Thyroid gland (tissue), 4 donors: Measurements from ENCODE around the gene FAM171A2. TPM values are rescaled to one million over a fixed set of nuclear protein-coding genes. Genes with fewer than 3 reads are reported as not detected.
A peak's percentile ranks its signal among the peaks of the same experiment; 100 is the strongest.
"Not testable (repeated sequence)": the region's sequence is repeated elsewhere in the genome, so short reads cannot be mapped to it uniquely, and the experiment has no call there.

Experiments
- DNase-seq, 2 donors: peaks; one replicate each; pipeline ENCODE4 v3.0.0-alpha.2; 2019
- H3K27ac ChIP-seq, 3 donors: fragments of 200-600 bp; sonication (generic); 1 replicate in 2 of 3; 2 replicates in 1 of 3; pipeline ENCODE4 v1.5.1; 2016 to 2019; ENCODE audit warnings: mild to moderate bottlenecking in 1 of 3, moderate library complexity in 1 of 3
- H3K27me3 ChIP-seq: fragments of 200-600 bp; sonication (generic); one replicate; pipeline ENCODE4 v1.5.1; 2019
- H3K36me3 ChIP-seq, 2 donors: fragments of 200-600 bp; sonication (generic); one replicate each; pipeline ENCODE4 v1.5.1; 2016 to 2019
- H3K4me1 ChIP-seq, 2 donors: fragments of 200-600 bp; sonication (generic); one replicate each; pipeline ENCODE4 v1.5.1; 2017 to 2019
- H3K4me3 ChIP-seq, 3 donors: fragments of 200-600 bp; sonication (generic); replicated peaks in 1 of 3; 1 replicate in 2 of 3; 2 replicates in 1 of 3; pipeline ENCODE4 v1.5.1; 2016; ENCODE audit warnings: mild to moderate bottlenecking in 1 of 3
- H3K9me3 ChIP-seq: fragments of 200-600 bp; sonication (generic); one replicate; pipeline ENCODE4 v1.5.1; 2017
- CTCF ChIP-seq, 6 experiments: fragments of 200-600 bp in 3 of 6; fragments of 450-650 bp in 3 of 6; sonication (generic) in 3 of 6; IDR thresholded peaks; one replicate each; pipeline ENCODE4 v1.5.1; 2016 to 2019; ENCODE audit warnings: antibody characterized with exemption in 6 of 6, mild to moderate bottlenecking in 2 of 6, inconsistent platforms in 1 of 6, moderate library complexity in 1 of 6
- POLR2A ChIP-seq, 2 donors: fragments of 450-650 bp; IDR thresholded peaks; one replicate each; pipeline ENCODE4 v1.6.1; 2017; ENCODE audit warnings: antibody characterized with exemption in 2 of 2, mild to moderate bottlenecking in 2 of 2, moderate library complexity in 1 of 2
- WGBS, 2 donors: methylation state at CpG; one replicate each; pipeline ENCODE4 v1.1.5; 2017; 5-methylcytosine and 5-hydroxymethylcytosine counted together
- intact Hi-C: fragments of 100-400 bp; cut with DNase I; formaldehyde crosslinking; loops from one replicate; pipeline ENCODE4 v1.15.1; 2023
- total RNA-seq, 4 donors: library from RNA; depleted of rRNA; stranded (reverse); fragments of >200 nt; gene quantifications; one replicate each; pipeline ENCODE4 v1.2.3, GENCODE V29; 2016

FAM171A2 gene
- total RNA-seq, 4 donors from 2014 or later, result 7.1 to 15.0 (median 10.4) TPM

DNA sequence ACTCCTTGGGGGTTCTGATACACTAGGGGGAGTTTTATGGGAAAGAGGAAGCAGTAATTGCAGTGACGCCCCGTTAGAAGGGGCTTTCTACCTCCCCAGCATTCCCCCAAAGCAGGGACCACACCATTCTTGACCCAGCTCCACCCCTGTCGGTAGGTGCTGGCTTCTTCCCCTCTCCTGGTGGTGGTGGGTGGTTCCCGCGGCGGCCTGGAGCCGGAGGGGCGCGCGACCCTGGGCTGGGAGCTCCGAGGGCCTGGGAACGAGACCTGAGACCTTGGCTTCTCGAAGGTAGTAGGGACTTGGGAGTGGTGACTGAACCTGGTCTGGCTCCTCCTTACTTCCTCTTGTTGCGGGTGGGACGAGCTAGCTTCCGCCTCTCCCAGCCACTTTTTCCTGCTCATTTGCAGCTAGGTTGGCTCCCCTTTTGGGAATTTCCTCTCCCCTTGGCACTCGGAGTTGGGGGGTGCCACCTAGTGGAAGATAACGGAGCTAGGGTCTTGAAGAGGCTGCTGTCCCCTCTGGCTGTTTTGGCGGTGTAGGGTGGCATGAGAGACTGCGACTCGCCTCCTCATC, 18.1 kb downstream of the FAM171A2 start:
- DNase-seq, result peak; percentile 59 to 63

GRCh38 chr17:44344939-44345453, 18.7 kb downstream of the FAM171A2 start, which contains the start of gene GRN:
Gene GRN, plus strand, starts transcription at chr17:44345302. Its CDS starts 3,863 bp downstream, at chr17:44349165.
- Histone ChIP-seq H3K27ac (peak within 1 kb of the TSS; percentile 40 to 88 (median 83)), H3K36me3 (peaks cover 0 to 4% of the 10 kb centered on the region in 2 donors), H3K4me3 (peak within 1 kb of the TSS; percentile 46 to 88 (median 82)), H3K27me3 (no peaks in the 10 kb centered on the region), H3K4me1 (peaks cover 6 to 14% of the 10 kb centered on the region in 2 donors), H3K9me3 (no peaks in the 10 kb centered on the region)
- WGBS, 2 donors, result 0 to 1% methylated on average over 21 to 26 of the region's 26 CpGs
- DNase-seq, result peak; percentile 97 to 98
- TF ChIP-seq CTCF (IDR thresholded peaks at IDR 0.05) (no peak), POLR2A (IDR thresholded peaks at IDR 0.05) (peak; percentile 69 to 96)
- intact Hi-C loops, result loop anchor here (5.0 kb wide), 1 partner anchor 143 kb away; no protein-coding TSS in a partner anchor

More for the DNA sequence above, 18.1 kb downstream of the FAM171A2 start:
- H3K4me3 ChIP-seq, result peak overlapping the region; percentile 46 to 88 (median 82)
- H3K27ac ChIP-seq, result peak overlapping the region; percentile 40 to 88 (median 83)
- no peak for TF ChIP-seq POLR2A (IDR thresholded peaks at IDR 0.05)
- peak in 5 of 6 experiments; percentile 9 to 41 (median 29) for TF ChIP-seq CTCF (IDR thresholded peaks at IDR 0.05)
- H3K9me3 ChIP-seq, result no peaks in the 10 kb centered on the region
- WGBS, 2 donors, result 1% methylated on average over 19 of the region's 21 CpGs
- intact Hi-C loops, result loop anchor here (5.0 kb wide), 1 partner anchor 143 kb away; no protein-coding TSS in a partner anchor
- no peaks in the 10 kb centered on the region for H3K27me3 ChIP-seq
- peaks cover 6 to 14% of the 10 kb centered on the region in 2 donors for H3K4me1 ChIP-seq
- H3K36me3 ChIP-seq, result peaks cover 3 to 9% of the 10 kb centered on the region in 2 donors

DNA sequence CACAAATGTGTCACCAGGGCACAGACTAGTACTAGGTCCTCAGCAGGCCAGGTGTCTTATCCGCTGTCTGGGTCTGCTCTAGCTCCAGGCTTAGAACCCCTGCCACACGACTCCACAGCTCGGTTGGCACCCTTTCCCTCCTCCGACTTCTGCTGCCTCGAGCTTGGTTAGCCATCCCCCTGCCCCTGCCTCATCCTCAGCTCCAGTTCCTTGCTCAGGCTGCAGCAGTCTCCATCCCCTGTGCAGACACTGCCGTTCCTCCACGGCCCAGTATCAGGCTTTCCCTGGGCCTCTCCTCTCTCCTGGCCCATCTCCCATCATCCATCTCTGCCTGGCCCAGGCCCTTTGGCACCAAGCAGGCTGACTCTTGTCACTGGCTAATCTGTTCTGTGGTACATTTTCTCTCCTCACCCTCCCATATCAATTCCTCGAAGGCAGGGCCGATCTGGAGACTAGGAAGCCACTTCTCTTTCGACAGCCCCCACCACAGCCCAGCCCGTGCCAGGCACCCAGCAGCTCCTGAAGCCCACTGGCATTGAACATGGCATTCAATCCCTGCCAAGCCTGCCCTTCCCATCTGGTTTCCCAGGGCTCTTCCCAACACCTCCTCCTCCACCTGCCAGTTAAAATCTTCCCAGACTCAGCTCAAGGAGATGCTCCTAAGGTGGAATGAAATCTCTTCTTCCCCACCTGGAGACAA, 20.0 kb downstream of the FAM171A2 start:
- Histone ChIP-seq H3K4me1 (peaks cover 6 to 18% of the 10 kb centered on the region in 2 donors), H3K36me3 (no peaks in the 10 kb centered on the region), H3K27ac (no peak overlapping the region), H3K9me3 (no peaks in the 10 kb centered on the region), H3K27me3 (no peaks in the 10 kb centered on the region), H3K4me3 (no peak overlapping the region)
- intact Hi-C loops, result no loop called here
- WGBS, 2 donors, result 76% methylated on average over 11 of the region's 11 CpGs
- no peak for DNase-seq
- TF ChIP-seq CTCF (IDR thresholded peaks at IDR 0.05) (no peak), POLR2A (IDR thresholded peaks at IDR 0.05) (no peak)

DNA sequence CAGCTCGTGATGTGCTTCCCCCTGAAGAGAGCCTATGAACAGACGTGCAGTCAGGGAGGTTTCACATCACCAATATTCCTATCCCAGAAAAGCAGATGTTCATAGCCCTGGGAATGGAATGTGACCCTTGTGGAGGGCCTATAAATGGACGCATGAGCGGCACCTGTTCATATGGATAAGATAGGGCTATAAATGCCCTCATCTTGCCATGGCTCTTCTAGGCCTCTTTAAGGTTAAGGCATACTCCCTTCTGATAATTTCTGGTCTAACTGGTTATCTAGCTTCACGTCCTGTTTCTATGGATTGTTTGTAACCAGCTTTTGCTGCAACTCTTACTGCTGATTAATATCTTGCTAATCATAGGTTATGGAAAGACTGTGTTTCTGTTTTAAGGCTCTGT, 23.1 kb downstream of the FAM171A2 start:
- 78 to 82% methylated on average over 5 of the region's 5 CpGs for whole genome bisulfite sequencing, 2 donors
- intact Hi-C loops, H3K36me3 ChIP-seq, H3K27ac ChIP-seq, H3K27me3 ChIP-seq, H3K4me3 ChIP-seq, H3K9me3 ChIP-seq, DNase-seq: not testable (repeated sequence)
- peaks cover 0 to 17% of the 10 kb centered on the region in 2 donors for H3K4me1 ChIP-seq

GRCh38 chr17:44338702-44339101, 25.0 kb downstream of the FAM171A2 start:
- H3K9me3 ChIP-seq, result no peaks in the 10 kb centered on the region
- peak; percentile 69 to 71 for DNase-seq
- 44 to 78% methylated on average over 2 to 6 of the region's 6 CpGs for WGBS, 2 donors
- intact Hi-C loops, result no loop called here
- TF ChIP-seq POLR2A (IDR thresholded peaks at IDR 0.05) (no peak), CTCF (IDR thresholded peaks at IDR 0.05) (no peak)
- peaks cover 0 to 10% of the 10 kb centered on the region in 2 donors for H3K4me1 ChIP-seq
- H3K27me3 ChIP-seq, result no peaks in the 10 kb centered on the region
- H3K36me3 ChIP-seq, result no peaks in the 10 kb centered on the region
- no peak overlapping the region for H3K4me3 ChIP-seq
- H3K27ac ChIP-seq, result no peak overlapping the region
